Suprapubic skin (tissue), 4 donors: ENCODE measurements around the gene GYPC. TPM values are rescaled to one million over a fixed set of nuclear protein-coding genes. Genes with fewer than 3 reads are reported as not detected.

ENCODE experiments used
- DNase-seq, 2 donors: peaks; one replicate each; pipeline ENCODE4 v3.0.0-alpha.2; 2019; ENCODE audit warnings: low spot score in 2 of 2
- H3K27ac ChIP-seq: fragments of 200-600 bp; sonication (generic); one replicate; pipeline ENCODE4 v1.5.1; 2019
- H3K27me3 ChIP-seq: fragments of 200-600 bp; sonication (generic); one replicate; pipeline ENCODE4 v1.5.1; 2019
- H3K36me3 ChIP-seq: fragments of 200-600 bp; sonication (generic); one replicate; pipeline ENCODE4 v1.5.1; 2019
- H3K4me1 ChIP-seq: fragments of 200-600 bp; sonication (generic); one replicate; pipeline ENCODE4 v1.5.1; 2019
- H3K4me3 ChIP-seq: fragments of 200-600 bp; sonication (generic); one replicate; pipeline ENCODE4 v1.5.1; 2019; ENCODE audit warnings: mild to moderate bottlenecking
- H3K9me3 ChIP-seq: fragments of 200-600 bp; sonication (generic); one replicate; pipeline ENCODE4 v1.5.1; 2019
- EP300 ChIP-seq: sonication (generic); formaldehyde crosslinking; IDR thresholded peaks from one replicate; pipeline ENCODE4 v1.6.1; 2017; ENCODE audit warnings: antibody characterized with exemption
- POLR2A ChIP-seq, 2 donors: fragments of 450-650 bp; IDR thresholded peaks; one replicate each; pipeline ENCODE4 v1.6.1; 2017; ENCODE audit warnings: antibody characterized with exemption in 2 of 2, mild to moderate bottlenecking in 2 of 2, moderate library complexity in 2 of 2
- POLR2AphosphoS5 ChIP-seq, 3 donors: sonication (generic); formaldehyde crosslinking; IDR thresholded peaks; one replicate each; pipeline ENCODE4 v1.6.1; 2017; ENCODE audit warnings: antibody characterized with exemption in 3 of 3
- WGBS: methylation state at CpG from one replicate; pipeline ENCODE4 v1.1.5; 2018; 5-methylcytosine and 5-hydroxymethylcytosine counted together
- total RNA-seq, 4 donors: library from RNA; depleted of rRNA; stranded (reverse); fragments of >200 nt; gene quantifications; one replicate each; pipeline ENCODE4 v1.1.0, GENCODE V29; 2016
- TF ChIP-seq, protein P1 (sequence below), 2 donors: fragments of 200-600 bp in 1 of 2; fragments of 450-650 bp in 1 of 2; sonication (generic) in 1 of 2; IDR thresholded peaks; one replicate each; pipeline ENCODE4 v1.5.1; 2016 to 2019; ENCODE audit warnings: antibody characterized with exemption in 2 of 2, mild to moderate bottlenecking in 1 of 2, moderate library complexity in 1 of 2

GYPC gene
- total RNA-seq, 4 donors from 2014 or later, result 21.3 to 43.7 (median 32.1) TPM

DNA sequence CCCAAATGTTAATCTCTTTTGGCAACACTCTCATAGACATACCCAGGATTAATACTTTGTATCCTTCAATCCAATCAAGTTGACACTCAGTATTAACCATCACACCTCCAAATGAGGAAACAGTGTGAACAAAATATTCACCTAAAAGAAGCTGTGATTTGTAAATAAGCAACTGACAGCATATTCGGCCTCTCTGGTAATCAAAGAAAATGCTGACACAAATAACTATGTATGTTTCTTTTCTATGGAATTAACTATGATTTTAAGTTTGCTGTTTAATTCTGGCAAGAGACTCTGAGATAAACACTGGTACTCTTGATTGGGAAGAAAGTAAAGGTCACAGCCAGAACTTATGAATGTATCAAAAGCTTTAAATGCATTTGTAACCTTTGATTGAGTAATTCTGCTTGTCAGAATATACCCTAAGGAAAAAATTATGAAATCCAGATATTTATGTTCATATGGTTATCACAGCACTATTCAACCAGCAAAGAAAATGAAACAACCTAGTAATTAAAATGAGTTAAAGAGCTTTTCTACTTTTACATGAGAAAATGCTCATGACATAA lies 3.6 kb upstream of the GYPC start:
- WGBS, result 59% methylated on average over 1 of the region's 1 CpG
- H3K4me1 ChIP-seq, result peaks cover 15% of the 10 kb centered on the region
- H3K4me3 ChIP-seq, result no peak overlapping the region
- no peak overlapping the region for H3K27ac ChIP-seq
- H3K36me3 ChIP-seq, result no peaks in the 10 kb centered on the region
- H3K9me3 ChIP-seq, result no peaks in the 10 kb centered on the region
- DNase-seq, result no peak
- TF ChIP-seq EP300 (no peak), POLR2A (IDR thresholded peaks at IDR 0.05) (no peak), POLR2AphosphoS5 (IDR thresholded peaks at IDR 0.05) (no peak)
- TF ChIP-seq, protein P1, sequence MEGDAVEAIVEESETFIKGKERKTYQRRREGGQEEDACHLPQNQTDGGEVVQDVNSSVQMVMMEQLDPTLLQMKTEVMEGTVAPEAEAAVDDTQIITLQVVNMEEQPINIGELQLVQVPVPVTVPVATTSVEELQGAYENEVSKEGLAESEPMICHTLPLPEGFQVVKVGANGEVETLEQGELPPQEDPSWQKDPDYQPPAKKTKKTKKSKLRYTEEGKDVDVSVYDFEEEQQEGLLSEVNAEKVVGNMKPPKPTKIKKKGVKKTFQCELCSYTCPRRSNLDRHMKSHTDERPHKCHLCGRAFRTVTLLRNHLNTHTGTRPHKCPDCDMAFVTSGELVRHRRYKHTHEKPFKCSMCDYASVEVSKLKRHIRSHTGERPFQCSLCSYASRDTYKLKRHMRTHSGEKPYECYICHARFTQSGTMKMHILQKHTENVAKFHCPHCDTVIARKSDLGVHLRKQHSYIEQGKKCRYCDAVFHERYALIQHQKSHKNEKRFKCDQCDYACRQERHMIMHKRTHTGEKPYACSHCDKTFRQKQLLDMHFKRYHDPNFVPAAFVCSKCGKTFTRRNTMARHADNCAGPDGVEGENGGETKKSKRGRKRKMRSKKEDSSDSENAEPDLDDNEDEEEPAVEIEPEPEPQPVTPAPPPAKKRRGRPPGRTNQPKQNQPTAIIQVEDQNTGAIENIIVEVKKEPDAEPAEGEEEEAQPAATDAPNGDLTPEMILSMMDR (IDR thresholded peaks at IDR 0.05), result no peak
- no peaks in the 10 kb centered on the region for H3K27me3 ChIP-seq

DNA sequence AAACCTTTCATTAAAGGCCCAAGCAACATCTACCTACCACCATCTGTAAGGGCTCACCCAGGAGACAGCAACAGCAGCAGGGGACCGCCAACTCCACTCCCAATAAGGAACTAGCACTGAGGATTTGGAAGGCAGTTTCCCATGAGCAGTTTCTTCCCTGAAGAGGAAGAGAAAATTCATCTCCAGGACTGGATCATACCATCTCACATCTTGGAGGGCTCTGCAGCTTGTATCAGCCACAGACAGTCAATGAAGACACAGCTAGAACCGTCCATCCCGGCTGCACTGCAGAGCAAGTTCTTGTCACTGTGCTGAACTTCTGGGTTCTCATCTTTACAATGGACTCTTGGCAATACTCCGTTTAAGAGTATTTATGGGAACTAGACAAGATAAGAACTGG lies 2.8 kb upstream of the GYPC start:
- no peaks in the 10 kb centered on the region for H3K36me3 ChIP-seq
- DNase-seq, result peak in 1 of 2 donors; percentile 11
- H3K9me3 ChIP-seq, result no peaks in the 10 kb centered on the region
- no peak for TF ChIP-seq EP300
- TF ChIP-seq POLR2A (IDR thresholded peaks at IDR 0.05), result no peak
- TF ChIP-seq, protein P1 (IDR thresholded peaks at IDR 0.05), result no peak
- peaks cover 22% of the 10 kb centered on the region for H3K4me1 ChIP-seq
- no peaks in the 10 kb centered on the region for H3K27me3 ChIP-seq
- H3K27ac ChIP-seq, result no peak overlapping the region
- no peak overlapping the region for H3K4me3 ChIP-seq
- 88% methylated on average over 4 of the region's 4 CpGs for WGBS

DNA sequence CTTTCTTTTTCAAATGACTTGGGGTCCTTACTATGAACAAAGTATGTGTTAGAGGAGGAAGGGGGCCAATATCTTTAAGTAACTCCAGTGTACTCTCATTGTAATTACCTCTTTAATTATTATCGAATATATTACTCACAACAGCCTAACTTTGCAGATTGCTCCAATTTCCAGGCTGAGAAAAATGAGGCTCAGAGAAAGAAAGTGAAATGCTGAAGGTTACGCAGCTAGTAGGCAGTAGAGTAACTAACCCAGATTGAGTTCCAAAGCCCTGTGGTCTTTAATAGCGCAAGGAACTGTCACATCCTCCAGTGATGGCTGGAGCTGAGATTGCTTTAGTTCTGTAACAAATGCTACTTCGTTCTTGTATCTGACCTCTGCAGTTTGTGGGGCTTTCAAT lies 2.2 kb upstream of the GYPC start:
- no peak for DNase-seq
- H3K9me3 ChIP-seq, result no peaks in the 10 kb centered on the region
- no peak overlapping the region for H3K27ac ChIP-seq
- peaks cover 28% of the 10 kb centered on the region for H3K4me1 ChIP-seq
- no peak overlapping the region for H3K4me3 ChIP-seq
- TF ChIP-seq POLR2A (IDR thresholded peaks at IDR 0.05) (no peak), POLR2AphosphoS5 (IDR thresholded peaks at IDR 0.05) (no peak), EP300 (no peak)
- TF ChIP-seq, protein P1 (IDR thresholded peaks at IDR 0.05), result no peak
- WGBS, result 95% methylated on average over 4 of the region's 4 CpGs
- no peaks in the 10 kb centered on the region for H3K36me3 ChIP-seq
- no peaks in the 10 kb centered on the region for H3K27me3 ChIP-seq

DNA sequence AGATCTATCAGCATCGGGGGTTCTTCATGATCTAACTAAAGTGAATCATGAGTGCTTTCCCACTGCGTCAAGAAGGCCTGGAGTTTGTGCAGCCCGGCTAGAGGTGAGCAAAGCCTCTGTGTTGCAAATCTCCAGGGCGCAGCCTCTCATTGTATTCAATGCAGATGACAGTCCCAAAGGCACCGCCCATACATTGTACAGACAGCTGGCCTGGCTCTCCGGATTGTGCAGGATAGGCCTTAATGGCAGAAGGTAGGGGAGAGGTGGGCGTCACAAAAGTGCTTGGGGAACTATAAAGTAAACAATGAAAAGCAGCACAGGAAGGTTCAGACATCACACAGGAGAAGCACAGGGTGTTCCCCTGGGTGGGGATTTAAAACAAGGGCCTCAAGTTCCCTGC lies 907 bp upstream of the GYPC start:
- TF ChIP-seq EP300 (no peak), POLR2A (IDR thresholded peaks at IDR 0.05) (no peak), POLR2AphosphoS5 (IDR thresholded peaks at IDR 0.05) (no peak)
- TF ChIP-seq, protein P1 (IDR thresholded peaks at IDR 0.05), result no peak
- 87% methylated on average over 7 of the region's 7 CpGs for WGBS
- peak overlapping the region; percentile 72 for H3K4me3 ChIP-seq
- H3K9me3 ChIP-seq, result no peaks in the 10 kb centered on the region
- peak overlapping the region; percentile 95 for H3K27ac ChIP-seq
- H3K36me3 ChIP-seq, result no peaks in the 10 kb centered on the region
- H3K4me1 ChIP-seq, result peaks cover 41% of the 10 kb centered on the region
- peak in 1 of 2 donors; percentile 72 for DNase-seq
- H3K27me3 ChIP-seq, result no peaks in the 10 kb centered on the region

DNA sequence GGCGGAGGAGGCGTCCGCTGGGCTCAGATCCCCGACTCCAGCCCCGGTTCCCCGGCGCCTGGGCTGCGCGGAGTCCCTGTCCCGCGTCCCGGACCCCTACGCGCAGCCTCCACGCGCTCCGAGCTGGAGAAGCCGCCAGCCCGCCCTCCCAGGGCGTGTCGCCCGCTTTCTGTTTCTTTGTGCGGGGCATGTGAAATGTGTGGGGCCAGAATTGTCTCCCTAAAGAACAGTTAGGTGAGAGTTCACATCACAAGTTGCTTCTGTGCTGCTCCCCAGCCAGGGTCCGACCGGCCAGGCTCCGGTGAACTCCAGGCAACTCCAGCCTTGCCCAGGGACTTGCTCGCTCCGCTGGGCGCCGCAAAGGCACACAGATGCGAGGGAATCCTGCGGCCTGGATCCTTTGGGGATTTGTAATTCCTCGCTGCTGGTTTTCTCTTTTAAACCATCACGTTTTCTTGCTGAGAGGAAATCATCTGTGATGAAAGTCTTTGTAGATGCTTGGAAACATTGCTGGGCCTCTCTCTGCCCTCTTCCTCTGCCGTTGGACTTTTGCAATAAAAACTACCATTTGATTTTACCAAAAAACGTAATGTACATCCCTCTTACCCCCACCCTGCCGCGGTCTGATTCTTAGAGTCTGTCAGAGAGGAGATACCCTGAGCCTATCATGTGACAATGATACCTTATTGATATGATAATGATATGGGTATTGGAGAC lies 631 bp downstream of the GYPC start:
- H3K9me3 ChIP-seq, result no peaks in the 10 kb centered on the region
- H3K36me3 ChIP-seq, result no peaks in the 10 kb centered on the region
- peak overlapping the region; percentile 72 for H3K4me3 ChIP-seq
- peaks cover 46% of the 10 kb centered on the region for H3K4me1 ChIP-seq
- no peak for TF ChIP-seq POLR2A (IDR thresholded peaks at IDR 0.05)
- TF ChIP-seq, protein P1 (IDR thresholded peaks at IDR 0.05), result no peak
- no peak for TF ChIP-seq POLR2AphosphoS5 (IDR thresholded peaks at IDR 0.05)
- TF ChIP-seq EP300, result no peak
- peak in 1 of 2 donors; percentile 82 for DNase-seq
- peak overlapping the region; percentile 95 for H3K27ac ChIP-seq
- no peaks in the 10 kb centered on the region for H3K27me3 ChIP-seq
- WGBS, result 10% methylated on average over 15 of the region's 38 CpGs
